ENCODE results near the gene ZNF3. TPM values are rescaled to one million over a fixed set of nuclear protein-coding genes. Genes with fewer than 3 reads are reported as not detected.

ZNF3 gene
- total RNA-seq, 1 donor from 2014 or later: 47.7 TPM

- TF ChIP-seq, protein P1, sequence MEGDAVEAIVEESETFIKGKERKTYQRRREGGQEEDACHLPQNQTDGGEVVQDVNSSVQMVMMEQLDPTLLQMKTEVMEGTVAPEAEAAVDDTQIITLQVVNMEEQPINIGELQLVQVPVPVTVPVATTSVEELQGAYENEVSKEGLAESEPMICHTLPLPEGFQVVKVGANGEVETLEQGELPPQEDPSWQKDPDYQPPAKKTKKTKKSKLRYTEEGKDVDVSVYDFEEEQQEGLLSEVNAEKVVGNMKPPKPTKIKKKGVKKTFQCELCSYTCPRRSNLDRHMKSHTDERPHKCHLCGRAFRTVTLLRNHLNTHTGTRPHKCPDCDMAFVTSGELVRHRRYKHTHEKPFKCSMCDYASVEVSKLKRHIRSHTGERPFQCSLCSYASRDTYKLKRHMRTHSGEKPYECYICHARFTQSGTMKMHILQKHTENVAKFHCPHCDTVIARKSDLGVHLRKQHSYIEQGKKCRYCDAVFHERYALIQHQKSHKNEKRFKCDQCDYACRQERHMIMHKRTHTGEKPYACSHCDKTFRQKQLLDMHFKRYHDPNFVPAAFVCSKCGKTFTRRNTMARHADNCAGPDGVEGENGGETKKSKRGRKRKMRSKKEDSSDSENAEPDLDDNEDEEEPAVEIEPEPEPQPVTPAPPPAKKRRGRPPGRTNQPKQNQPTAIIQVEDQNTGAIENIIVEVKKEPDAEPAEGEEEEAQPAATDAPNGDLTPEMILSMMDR (IDR thresholded peaks at IDR 0.05; ENCODE audit: unreplicated experiment): no peak
- Mint-ChIP-seq H3K27ac (ENCODE audit: unreplicated experiment) (peak overlapping the region; percentile 74), H3K9me3 (ENCODE audit: unreplicated experiment) (no peaks in the 10 kb centered on the region), H3K27me3 (ENCODE audit: unreplicated experiment) (peaks cover 48% of the 10 kb centered on the region), H3K36me3 (ENCODE audit: low read depth, unreplicated experiment) (peaks cover 77% of the 10 kb centered on the region), H3K4me1 (ENCODE audit: unreplicated experiment) (peaks cover 68% of the 10 kb centered on the region), H3K4me3 (ENCODE audit: unreplicated experiment) (peak overlapping the region; percentile 74)
- DNase-seq (ENCODE audit: low spot score): no peak
Measured at GRCh38 chr7:100095289-100095688, 13.8 kb upstream of the ZNF3 start.

DNA sequence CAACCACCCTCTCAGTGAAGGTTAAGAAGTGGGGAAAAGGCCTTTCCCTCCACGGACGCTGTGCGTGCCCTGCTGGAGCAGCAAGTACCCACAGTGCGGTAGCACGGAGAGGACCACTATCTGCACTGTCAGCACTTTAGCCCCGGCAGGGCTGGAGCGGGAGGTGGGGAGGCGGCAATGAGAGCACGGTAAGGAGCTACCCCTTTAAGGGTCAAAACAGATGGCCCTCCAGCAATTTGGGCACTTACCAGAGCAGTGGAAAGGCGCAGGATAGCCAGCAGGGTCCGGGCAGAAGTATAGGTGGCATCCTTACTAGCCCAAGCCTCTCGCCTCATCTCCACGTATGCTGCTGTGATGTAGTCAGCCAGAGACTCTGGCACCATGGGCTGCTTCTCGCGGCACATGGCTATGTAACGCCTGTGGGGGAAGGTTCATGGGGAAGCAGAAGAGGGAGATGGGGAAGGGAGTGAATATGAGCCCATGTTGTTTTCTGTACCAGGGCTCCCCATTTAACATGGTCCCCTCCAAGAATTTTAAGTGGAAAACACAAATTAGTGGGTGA is 12.5 kb upstream of the ZNF3 start:
- H3K9me3 Mint-ChIP-seq (ENCODE audit: unreplicated experiment): no peaks in the 10 kb centered on the region
- no peak overlapping the region for H3K27ac Mint-ChIP-seq (ENCODE audit: unreplicated experiment)
- TF ChIP-seq, protein P1 (IDR thresholded peaks at IDR 0.05; ENCODE audit: unreplicated experiment): no peak
- no peak for DNase-seq (ENCODE audit: low spot score)
- peaks cover 72% of the 10 kb centered on the region for H3K36me3 Mint-ChIP-seq (ENCODE audit: low read depth, unreplicated experiment)
- H3K4me3 Mint-ChIP-seq (ENCODE audit: unreplicated experiment): peak overlapping the region; percentile 25
- H3K4me1 Mint-ChIP-seq (ENCODE audit: unreplicated experiment): peaks cover 64% of the 10 kb centered on the region
- peaks cover 38% of the 10 kb centered on the region for H3K27me3 Mint-ChIP-seq (ENCODE audit: unreplicated experiment)

DNA sequence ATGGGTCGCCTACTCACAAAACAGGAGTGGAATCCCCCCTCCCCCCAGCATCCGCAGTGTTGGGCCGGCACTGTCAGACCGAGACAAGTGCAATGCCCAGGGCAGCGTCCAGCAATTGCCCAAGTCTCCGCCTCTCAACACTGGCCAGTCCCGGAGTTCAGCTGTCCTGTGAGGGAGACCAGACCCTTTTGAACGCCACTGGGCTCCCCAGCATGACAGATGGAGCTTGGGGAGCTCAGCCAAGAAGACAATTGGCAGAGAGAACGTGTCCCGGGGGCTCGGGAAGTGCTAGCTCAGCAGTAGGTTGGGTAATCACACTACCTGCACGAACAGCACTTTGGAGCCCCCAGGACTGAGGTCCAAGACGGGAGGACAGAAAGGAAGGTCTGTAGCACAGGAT is 12.0 kb upstream of the ZNF3 start:
- peak overlapping the region; percentile 82 for H3K4me3 Mint-ChIP-seq (ENCODE audit: unreplicated experiment)
- H3K27me3 Mint-ChIP-seq (ENCODE audit: unreplicated experiment): peaks cover 33% of the 10 kb centered on the region
- peaks cover 60% of the 10 kb centered on the region for H3K4me1 Mint-ChIP-seq (ENCODE audit: unreplicated experiment)
- no peak for DNase-seq (ENCODE audit: low spot score)
- H3K27ac Mint-ChIP-seq (ENCODE audit: unreplicated experiment): peak overlapping the region; percentile 72
- H3K9me3 Mint-ChIP-seq (ENCODE audit: unreplicated experiment): no peaks in the 10 kb centered on the region
- TF ChIP-seq, protein P1 (IDR thresholded peaks at IDR 0.05; ENCODE audit: unreplicated experiment): no peak
- H3K36me3 Mint-ChIP-seq (ENCODE audit: low read depth, unreplicated experiment): peaks cover 67% of the 10 kb centered on the region

DNA sequence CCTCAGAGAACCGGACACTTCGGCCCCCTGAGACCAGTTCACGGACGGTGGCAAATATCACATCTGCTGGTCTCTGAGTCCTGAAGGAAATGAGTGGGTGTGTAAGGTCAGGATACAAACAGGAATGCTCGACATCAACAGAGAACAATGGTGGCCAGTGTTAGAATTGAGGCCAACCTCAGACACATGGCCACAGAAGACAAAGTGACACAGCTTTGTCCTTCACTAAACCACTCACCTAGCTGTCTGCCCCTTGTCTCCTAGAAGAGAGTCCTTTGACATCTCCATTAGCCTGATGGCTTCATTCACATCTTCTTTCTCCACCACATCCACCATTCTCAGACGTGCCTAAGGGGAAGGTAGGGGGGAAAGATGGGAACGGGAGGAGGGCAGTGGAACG is 11.5 kb upstream of the ZNF3 start:
- Mint-ChIP-seq H3K4me1 (ENCODE audit: unreplicated experiment) (peaks cover 58% of the 10 kb centered on the region), H3K27ac (ENCODE audit: unreplicated experiment) (peak overlapping the region; percentile 72), H3K36me3 (ENCODE audit: low read depth, unreplicated experiment) (peaks cover 62% of the 10 kb centered on the region), H3K27me3 (ENCODE audit: unreplicated experiment) (peaks cover 30% of the 10 kb centered on the region), H3K9me3 (ENCODE audit: unreplicated experiment) (no peaks in the 10 kb centered on the region), H3K4me3 (ENCODE audit: unreplicated experiment) (peak overlapping the region; percentile 82)
- TF ChIP-seq, protein P1 (IDR thresholded peaks at IDR 0.05; ENCODE audit: unreplicated experiment): no peak
- no peak for DNase-seq (ENCODE audit: low spot score)

- peaks cover 54% of the 10 kb centered on the region for H3K4me1 Mint-ChIP-seq (ENCODE audit: unreplicated experiment)
- H3K4me3 Mint-ChIP-seq (ENCODE audit: unreplicated experiment): peak overlapping the region; percentile 53
- TF ChIP-seq, protein P1 (IDR thresholded peaks at IDR 0.05; ENCODE audit: unreplicated experiment): no peak
- DNase-seq (ENCODE audit: low spot score): no peak
- peaks cover 24% of the 10 kb centered on the region for H3K27me3 Mint-ChIP-seq (ENCODE audit: unreplicated experiment)
- peaks cover 51% of the 10 kb centered on the region for H3K36me3 Mint-ChIP-seq (ENCODE audit: low read depth, unreplicated experiment)
- H3K9me3 Mint-ChIP-seq (ENCODE audit: unreplicated experiment): no peaks in the 10 kb centered on the region
- H3K27ac Mint-ChIP-seq (ENCODE audit: unreplicated experiment): peak overlapping the region; percentile 75
Measured at GRCh38 chr7:100091411-100092181, 10.1 kb upstream of the ZNF3 start.
